Measurements from ENCODE around the gene RUNX1.

DNA sequence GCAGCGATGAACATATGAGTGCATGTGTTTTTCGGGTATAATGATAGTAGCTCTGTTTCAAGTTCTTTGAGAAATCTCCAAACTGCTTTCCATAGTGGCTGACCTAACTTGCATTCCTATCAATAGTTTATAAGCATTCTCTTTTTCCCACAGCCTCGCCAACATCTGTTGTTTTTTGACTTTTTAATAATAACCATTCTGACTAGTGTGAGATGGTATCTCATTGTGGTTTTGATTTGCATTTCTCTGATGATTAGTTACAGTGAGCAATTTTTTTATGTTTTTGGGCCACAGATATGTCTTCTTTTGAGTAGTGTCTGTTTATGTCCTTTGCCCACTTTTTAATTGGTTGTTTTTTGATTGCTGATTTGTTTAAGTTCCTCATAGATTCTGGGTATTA, 10.6 kb upstream of the RUNX1 start:
- TF ChIP-seq, protein P1, sequence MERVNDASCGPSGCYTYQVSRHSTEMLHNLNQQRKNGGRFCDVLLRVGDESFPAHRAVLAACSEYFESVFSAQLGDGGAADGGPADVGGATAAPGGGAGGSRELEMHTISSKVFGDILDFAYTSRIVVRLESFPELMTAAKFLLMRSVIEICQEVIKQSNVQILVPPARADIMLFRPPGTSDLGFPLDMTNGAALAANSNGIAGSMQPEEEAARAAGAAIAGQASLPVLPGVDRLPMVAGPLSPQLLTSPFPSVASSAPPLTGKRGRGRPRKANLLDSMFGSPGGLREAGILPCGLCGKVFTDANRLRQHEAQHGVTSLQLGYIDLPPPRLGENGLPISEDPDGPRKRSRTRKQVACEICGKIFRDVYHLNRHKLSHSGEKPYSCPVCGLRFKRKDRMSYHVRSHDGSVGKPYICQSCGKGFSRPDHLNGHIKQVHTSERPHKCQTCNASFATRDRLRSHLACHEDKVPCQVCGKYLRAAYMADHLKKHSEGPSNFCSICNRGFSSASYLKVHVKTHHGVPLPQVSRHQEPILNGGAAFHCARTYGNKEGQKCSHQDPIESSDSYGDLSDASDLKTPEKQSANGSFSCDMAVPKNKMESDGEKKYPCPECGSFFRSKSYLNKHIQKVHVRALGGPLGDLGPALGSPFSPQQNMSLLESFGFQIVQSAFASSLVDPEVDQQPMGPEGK (CRISPR knock-in tag; IDR thresholded peaks at IDR 0.05; ENCODE audit: borderline replicate concordance) = no peak
- TF ChIP-seq ZFP30 (CRISPR knock-in tag; IDR thresholded peaks at IDR 0.05) = no peak
- no peak for TF ChIP-seq TOX (CRISPR knock-in tag; IDR thresholded peaks at IDR 0.05; ENCODE audit: borderline replicate concordance)
- no peak for TF ChIP-seq ZNF565 (CRISPR knock-in tag; conservative IDR thresholded peaks at IDR 0.05; ENCODE audit: low read depth)
- TF ChIP-seq, protein P2, sequence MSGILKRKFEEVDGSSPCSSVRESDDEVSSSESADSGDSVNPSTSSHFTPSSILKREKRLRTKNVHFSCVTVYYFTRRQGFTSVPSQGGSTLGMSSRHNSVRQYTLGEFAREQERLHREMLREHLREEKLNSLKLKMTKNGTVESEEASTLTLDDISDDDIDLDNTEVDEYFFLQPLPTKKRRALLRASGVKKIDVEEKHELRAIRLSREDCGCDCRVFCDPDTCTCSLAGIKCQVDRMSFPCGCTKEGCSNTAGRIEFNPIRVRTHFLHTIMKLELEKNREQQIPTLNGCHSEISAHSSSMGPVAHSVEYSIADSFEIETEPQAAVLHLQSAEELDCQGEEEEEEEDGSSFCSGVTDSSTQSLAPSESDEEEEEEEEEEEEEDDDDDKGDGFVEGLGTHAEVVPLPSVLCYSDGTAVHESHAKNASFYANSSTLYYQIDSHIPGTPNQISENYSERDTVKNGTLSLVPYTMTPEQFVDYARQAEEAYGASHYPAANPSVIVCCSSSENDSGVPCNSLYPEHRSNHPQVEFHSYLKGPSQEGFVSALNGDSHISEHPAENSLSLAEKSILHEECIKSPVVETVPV (CRISPR knock-in tag; IDR thresholded peaks at IDR 0.05) = no peak
- TF ChIP-seq ARNTL (CRISPR knock-in tag; IDR thresholded peaks at IDR 0.05; ENCODE audit: borderline replicate concordance, low read depth) = no peak
- TF ChIP-seq, protein P3, sequence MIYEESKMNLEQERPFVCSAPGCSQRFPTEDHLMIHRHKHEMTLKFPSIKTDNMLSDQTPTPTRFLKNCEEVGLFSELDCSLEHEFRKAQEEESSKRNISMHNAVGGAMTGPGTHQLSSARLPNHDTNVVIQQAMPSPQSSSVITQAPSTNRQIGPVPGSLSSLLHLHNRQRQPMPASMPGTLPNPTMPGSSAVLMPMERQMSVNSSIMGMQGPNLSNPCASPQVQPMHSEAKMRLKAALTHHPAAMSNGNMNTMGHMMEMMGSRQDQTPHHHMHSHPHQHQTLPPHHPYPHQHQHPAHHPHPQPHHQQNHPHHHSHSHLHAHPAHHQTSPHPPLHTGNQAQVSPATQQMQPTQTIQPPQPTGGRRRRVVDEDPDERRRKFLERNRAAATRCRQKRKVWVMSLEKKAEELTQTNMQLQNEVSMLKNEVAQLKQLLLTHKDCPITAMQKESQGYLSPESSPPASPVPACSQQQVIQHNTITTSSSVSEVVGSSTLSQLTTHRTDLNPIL (CRISPR knock-in tag; IDR thresholded peaks at IDR 0.05; ENCODE audit: low read depth) = no peak
- no peak for TF ChIP-seq ZFP3 (CRISPR knock-in tag; IDR thresholded peaks at IDR 0.05)
- no peak for TF ChIP-seq GLIS3 (CRISPR knock-in tag; IDR thresholded peaks at IDR 0.05)
- TF ChIP-seq CSDC2 (CRISPR knock-in tag; IDR thresholded peaks at IDR 0.05) = no peak
- no peak for TF ChIP-seq ISL1 (CRISPR knock-in tag; IDR thresholded peaks at IDR 0.05)
- no peak for TF ChIP-seq ESRRG (CRISPR knock-in tag; IDR thresholded peaks at IDR 0.05)
- TF ChIP-seq ZNF8 (CRISPR knock-in tag; IDR thresholded peaks at IDR 0.05) = no peak

All from SK-N-SH treated with all-trans-retinoic acid at 6 μM for 48 hours (cell line).